Occipital lobe (tissue), 2 donors: ENCODE measurements around the gene ECM1. TPM values are rescaled to one million over a fixed set of nuclear protein-coding genes. Genes with fewer than 3 reads are reported as not detected.

Experiments used
- DNase-seq: peaks from one replicate; lab custom pipeline; 2025; lab: John Stamatoyannopoulos, UW
- total RNA-seq: library from RNA; depleted of rRNA; stranded (reverse); fragments of >200 nt; gene quantifications from one replicate; pipeline ENCODE4 v1.2.3, GENCODE V29; 2014

Gene ECM1
- total RNA-seq, 1 donor from 2014 or later, result 0.94 TPM

- DNase-seq, result no peak
Measured at GRCh38 chr1:150512846-150513245, 4.9 kb downstream of the ECM1 start.

GRCh38 chr1:150513351-150513791, 5.5 kb downstream of the ECM1 start:
- DNase-seq, result no peak

GRCh38 chr1:150514260-150514659, 6.4 kb downstream of the ECM1 start:
- DNase-seq, result no peak

- DNase-seq, result no peak
Measured at GRCh38 chr1:150514913-150515327, 7.0 kb downstream of the ECM1 start.

- peak; percentile 97 for DNase-seq
Measured at GRCh38 chr1:150515328-150516049, 7.6 kb downstream of the ECM1 start, which contains the start of gene FALEC. Gene FALEC (plus strand): TSS chr1:150515752.

GRCh38 chr1:150516050-150516591, 8.2 kb downstream of the ECM1 start:
- DNase-seq, result peak; percentile 6

GRCh38 chr1:150516616-150517015, 8.7 kb downstream of the ECM1 start:
- DNase-seq, result no peak

- DNase-seq, result no peak
Measured at GRCh38 chr1:150521196-150521968, 13.5 kb downstream of the ECM1 start.

GRCh38 chr1:150525348-150525747, 17.4 kb downstream of the ECM1 start:
- no peak for DNase-seq

- no peak for DNase-seq
Measured at GRCh38 chr1:150528196-150528595, 20.3 kb downstream of the ECM1 start.

GRCh38 chr1:150529017-150529416, 21.1 kb downstream of the ECM1 start:
- no peak for DNase-seq

GRCh38 chr1:150530491-150531159, 22.7 kb downstream of the ECM1 start:
- no peak for DNase-seq

- DNase-seq, result no peak
Measured at GRCh38 chr1:150532860-150533259, 25.0 kb downstream of the ECM1 start.

GRCh38 chr1:150534002-150534401, 26.1 kb downstream of the ECM1 start:
- no peak for DNase-seq

- DNase-seq, result no peak
Measured at GRCh38 chr1:150535511-150536287, 27.8 kb downstream of the ECM1 start.

- no peak for DNase-seq
Measured at GRCh38 chr1:150536836-150537731, 29.2 kb downstream of the ECM1 start.

GRCh38 chr1:150537732-150538684, 30.1 kb downstream of the ECM1 start:
- DNase-seq, result no peak

GRCh38 chr1:150543500-150544143, 35.7 kb downstream of the ECM1 start:
- DNase-seq, result no peak
